Activated CD4-positive, CD25-positive, alpha-beta regulatory T cell treated with anti-CD3 and anti-CD28 coated beads, Interleukin-2, amount 50 U/mL, for 24 hours (primary cell): Measurements from ENCODE around the gene ADRA2B.
A peak's percentile ranks its signal among the peaks of the same experiment; 100 is the strongest.
"Not testable (repeated sequence)": the region's sequence is repeated elsewhere in the genome, so short reads cannot be mapped to it uniquely, and the experiment has no call there.

Experiments used
- ATAC-seq, 2 donors: fragments of 150-1000 bp; cut with Tn5 transposase; one replicate each; pipeline ENCODE4 v1.10.0; 2021; ENCODE audit warnings: mild to moderate bottlenecking in 1 of 2, moderate library complexity in 1 of 2

The ADRA2B gene

DNA sequence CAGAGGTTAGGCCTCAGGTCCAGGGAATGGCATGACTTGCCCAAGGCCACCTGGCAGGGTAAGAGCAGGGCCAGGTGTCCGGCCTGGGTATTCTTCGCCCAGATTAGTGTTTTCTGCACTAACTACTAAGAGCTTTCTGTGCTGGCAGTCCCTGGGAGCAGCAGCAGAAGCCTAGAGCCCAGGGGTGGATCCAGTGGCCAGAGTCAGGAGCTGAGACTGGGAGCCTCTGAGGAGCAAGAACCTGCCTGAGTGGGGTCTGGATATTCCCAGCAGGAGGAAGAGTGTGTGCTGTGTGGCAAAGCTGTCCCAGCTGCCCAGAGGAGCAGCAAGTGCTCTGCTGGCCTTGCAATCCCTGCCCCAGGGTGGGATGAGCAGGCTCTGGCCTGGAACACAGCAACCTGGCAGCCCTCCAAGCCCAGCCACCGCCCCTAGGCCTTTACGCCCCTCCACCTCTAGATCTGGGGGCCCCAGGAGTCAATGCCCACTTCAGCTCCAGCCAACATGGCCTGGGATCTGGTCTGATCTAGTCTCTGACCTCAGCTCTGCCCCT, 50.9 kb downstream of the ADRA2B start:
- no peak for ATAC-seq

DNA sequence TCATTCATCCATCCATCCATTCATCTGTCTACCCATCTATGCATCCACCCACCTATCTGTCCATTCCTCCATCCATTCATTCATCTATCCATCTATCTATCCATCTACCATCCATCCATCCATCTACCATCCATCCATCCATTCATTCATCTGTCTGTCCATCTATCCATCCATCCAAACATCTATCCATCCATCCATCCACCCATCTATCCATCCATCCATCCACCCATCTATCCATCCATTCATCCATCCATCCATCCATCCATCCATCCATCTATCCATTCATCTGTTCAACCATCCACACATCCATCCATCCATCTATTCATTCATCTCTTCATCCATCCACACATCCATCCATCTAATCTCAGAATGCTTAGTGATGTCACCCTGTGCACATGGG, 51.6 kb downstream of the ADRA2B start:
- not testable (repeated sequence) for ATAC-seq

DNA sequence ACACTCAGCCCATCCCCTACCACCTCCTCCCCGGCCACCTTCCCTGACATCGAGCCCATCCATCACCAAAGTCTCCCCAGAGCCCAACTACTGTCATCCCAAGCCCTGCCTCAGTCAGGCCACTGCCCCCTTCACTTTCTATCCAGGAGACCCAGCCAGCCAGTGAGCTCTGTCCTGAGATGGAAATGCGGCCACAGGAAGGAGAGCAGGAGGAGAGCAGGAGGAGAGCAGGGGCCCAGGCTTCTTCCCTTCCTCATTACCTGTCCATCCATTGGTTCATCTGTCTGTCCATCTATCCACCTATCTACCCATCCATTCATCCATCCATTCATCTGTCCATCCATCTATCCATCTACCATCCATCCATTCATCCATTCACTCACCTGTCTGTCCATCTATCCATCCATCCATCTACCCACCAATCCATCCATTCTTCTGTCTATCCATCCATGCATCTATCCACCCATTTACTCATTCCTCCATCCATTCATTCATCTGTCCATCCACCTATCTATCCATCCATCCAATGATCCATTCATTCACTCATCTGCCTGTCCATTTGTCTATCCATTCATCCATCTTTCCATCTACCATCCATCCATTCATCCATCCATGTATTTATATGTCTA, 52.2 kb downstream of the ADRA2B start:
- ATAC-seq = not testable (repeated sequence)

DNA sequence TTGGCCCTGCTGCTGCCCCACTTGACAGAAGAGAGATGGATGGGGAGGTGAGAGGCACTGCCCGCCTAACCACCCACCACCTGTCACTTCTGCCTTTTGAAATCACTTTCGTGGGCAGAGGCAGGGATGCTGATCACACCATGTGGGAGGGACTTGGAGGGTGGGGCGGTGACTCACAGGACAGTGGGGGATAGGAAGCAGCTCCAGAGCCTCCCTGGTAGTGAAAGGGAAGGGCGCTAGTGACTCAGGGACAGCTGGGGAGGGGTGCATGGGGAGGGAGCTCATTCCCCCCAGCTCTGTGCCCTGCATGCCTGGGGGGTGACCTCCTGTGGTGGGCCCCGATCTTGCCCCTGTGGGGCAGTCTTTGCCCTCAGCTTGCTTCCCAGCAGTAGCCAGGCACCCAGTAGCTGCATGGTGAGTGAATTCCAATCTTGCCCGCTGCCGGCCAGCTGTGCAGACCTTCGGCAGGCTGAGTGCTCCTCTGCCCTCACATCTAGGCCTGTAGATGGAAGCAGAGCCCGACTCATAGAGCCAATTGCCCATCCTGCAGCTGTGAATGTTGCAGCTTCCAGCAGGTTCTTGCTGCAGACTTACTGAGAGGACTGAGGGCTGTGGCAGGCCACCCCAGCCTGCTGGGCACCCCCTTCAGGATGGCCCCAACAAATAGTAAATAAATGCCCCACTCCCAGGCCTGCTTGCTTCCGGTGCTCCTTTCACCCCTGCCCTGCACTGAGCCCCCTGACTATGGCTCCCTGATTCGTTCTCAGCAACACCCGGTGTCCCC, 53.1 kb downstream of the ADRA2B start:
- peak; percentile 73 to 83 for ATAC-seq
